ENCODE measurements around the gene EBF3. TPM values are rescaled to one million over a fixed set of nuclear protein-coding genes. Genes with fewer than 3 reads are reported as not detected.

Gene EBF3
- total RNA-seq, 1 donor from 2014 or later: not detected

DNA sequence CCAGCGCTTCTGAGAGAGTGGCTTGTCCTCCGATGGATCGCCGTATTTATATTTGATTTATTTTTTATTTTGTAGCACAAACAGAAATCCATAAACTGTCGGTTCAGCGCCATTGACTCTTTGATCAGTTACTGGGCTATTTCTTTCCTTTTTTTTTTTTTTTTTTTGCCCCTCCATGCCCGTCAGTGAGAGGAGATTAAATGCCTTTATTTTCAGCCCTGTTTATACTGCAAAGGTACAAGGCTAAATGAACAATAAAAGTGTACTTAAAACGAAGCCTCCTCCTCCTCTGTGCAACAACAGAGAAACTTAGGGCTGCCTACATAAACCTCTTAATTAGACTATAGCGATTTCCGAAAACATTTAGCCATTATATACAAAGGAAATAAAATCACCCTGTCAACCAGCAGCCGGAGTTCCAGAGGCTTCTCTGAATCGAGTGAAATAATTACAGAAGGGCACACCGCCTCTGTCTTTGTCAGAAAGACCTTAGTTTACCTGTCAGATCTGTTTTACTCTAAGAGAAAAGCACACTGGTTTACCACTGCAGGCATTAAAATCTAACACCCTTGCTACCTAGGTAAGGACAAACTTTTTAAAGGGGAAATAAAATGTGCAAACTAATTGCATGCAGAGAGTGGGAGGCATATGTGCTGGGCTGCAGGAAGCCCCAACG, 3.5 kb downstream of the EBF3 start:
- DNase-seq (ENCODE audit: low spot score): no peak
- ATAC-seq: no peak

DNA sequence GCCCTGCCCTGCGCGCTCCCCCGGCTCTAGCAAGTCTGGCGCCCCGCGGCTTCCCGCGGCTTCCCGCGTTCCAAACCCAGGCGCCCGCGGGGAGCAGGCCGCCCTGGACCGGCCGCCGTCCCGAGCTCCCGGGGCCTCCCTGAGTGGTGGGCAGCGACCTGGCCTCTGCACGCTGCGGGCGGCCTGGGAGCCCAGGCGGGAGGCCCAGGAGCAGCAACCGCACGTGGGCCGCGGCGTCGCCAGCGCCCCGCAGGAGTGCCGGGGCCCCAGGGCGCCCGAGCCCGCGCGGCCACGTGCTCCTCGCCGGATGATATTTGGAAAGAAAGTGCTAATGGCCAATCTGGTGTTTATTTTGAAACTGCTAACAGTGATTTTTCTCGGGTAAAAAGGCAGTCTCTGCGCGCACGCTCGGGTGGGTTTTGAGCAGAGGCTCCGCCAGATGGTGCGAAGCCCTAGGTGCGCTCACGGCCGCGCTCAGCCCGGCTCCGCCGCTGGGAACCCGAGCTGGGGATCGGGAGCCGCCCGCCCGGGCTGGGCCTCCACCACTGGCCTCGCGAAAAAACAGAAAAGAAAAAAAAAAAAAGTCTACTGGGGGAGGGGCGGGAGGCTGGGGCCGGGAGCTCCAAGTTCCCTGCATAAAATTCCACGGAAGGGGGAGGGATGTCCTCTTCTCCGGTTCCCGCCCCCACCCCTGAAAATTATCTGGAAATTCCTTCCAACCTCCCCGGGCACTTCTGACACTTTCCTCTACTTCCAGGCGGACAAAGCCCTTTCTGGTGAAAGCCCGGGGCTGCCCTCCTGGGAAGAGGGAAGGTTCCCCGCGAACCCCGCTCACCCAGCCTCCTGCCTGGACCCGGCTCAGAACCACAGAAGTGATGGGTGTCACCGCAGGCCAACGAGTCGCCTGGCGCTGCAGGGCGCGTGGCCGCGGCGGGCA, 4.3 kb downstream of the EBF3 start:
- ATAC-seq: no peak
- no peak for DNase-seq (ENCODE audit: low spot score)

DNA sequence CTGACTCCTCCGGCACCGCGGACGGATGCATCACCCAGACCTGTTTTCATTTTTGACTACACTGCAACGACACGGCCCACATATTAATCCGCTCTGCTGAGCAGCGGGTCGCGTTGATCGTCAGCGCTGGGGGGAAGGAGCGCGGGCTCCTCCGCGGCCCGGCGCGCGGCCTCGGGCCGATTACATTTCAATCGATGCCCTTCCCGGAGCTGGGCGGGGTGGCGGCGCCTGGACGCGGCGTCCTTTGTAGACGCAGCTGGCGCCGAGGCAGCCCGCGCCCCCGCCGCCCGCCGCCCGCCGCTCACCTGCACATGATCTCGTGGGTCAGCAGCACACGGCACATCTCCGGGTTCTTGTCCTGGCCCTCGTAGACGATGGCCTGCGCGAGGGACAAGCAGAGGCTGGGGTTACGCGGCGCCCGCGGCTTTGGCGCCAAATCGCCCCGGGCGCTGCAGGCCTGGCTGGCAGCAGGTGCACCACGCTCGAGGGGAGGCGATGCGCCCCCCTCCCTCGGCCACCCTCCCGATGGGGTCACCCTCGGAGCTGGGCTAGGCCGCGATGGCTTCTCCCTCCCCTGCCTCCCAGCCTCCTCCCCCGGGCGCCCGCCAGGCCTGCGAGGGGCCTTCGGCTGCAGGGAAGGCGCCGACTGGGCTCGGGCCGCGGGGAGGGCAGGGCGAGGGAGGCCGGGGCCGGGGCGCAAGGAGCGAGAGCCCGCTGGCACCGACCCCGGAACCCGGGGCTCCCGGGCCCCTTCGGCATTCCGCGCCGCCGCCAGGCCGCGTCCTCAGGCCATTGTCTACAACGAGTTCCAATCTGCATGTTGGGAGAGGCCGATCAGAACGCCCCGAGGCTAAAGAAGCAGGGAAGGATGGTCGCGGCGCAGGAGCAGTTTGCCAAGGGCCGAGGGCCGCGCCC, 5.2 kb downstream of the EBF3 start:
- no peak for ATAC-seq

DNA sequence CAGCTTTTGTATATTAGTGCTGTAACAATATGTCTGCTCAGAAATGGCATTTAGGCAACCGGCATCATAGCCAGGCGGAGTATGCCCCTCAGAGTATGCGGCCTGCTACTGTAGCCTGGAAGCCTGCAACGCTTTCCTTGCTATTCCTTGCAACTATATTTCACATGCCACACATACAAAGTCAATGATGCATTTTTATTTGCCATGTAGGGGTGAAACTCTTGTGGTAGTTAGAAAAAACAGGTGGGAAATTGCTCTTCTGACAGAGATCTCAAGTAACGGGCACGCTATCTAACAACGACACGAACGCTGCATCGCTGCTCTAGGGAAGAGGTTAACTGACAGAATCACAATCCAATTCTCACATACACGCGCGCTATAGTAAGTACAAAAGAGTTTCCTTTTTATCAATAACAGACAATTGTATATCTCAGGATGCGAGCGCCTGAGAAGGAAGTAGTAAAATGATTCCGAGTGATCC, 5.9 kb downstream of the EBF3 start:
- DNase-seq (ENCODE audit: low spot score): no peak
- no peak for ATAC-seq

More for the DNA sequence above, 5.2 kb downstream of the EBF3 start:
- DNase-seq (ENCODE audit: low spot score): no peak

DNA sequence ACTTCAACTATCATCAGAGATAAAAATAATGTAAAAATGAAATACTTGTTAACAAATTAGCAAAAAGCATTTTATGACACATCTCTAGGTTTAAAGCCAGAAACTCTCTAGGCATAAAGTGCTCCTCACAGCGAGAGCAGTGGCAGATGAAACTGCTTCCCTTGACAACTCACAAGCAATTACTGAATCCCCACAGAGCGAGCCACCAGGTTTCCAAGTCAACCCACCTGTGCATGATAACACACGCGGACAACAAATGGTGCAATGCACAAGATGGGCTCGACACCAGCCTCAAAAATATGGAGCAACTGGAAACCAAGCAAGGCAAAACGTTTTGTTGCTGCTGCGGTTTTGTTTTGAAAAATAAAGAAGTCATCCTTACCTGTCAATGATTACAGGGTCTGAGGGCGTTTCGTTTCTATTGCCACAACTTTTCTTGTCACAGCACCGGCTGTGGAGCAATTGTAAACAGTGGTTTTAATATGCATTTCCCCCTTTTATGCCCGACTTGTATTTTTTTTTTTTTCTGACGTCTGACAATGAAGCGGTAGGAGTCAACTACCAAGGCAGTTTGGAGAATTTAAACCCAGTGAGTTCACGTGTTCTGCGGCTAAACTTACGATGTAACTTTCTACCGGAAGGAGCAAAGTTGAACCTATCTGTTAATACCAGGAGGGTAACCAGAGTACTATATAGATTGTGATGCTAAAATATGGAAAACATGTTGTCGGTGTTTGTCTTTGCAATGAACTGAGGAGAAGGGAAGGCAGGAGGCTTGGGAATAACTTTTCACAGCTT, 7.0 kb downstream of the EBF3 start:
- DNase-seq (ENCODE audit: low spot score): no peak
- no peak for ATAC-seq

DNA sequence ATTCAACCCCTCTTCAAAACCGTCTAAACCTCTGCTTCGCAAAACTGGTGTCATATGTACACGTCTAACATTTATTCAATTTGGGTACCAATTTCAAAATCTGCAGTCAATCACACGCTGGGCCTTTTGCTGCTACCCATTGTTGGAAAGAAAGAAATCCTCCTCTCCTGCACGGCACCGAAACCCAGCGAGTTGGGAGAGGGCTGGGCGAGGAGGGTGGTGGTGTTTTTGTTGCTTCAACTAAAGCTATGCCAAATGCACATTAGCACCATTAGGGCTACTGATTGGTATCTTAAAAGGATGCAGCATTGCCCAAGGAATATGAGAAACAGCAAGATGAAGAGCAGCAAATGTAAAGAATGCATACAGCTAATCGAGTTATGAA, 7.8 kb downstream of the EBF3 start:
- ATAC-seq (no peak), DNase-seq (ENCODE audit: low spot score) (no peak)

DNA sequence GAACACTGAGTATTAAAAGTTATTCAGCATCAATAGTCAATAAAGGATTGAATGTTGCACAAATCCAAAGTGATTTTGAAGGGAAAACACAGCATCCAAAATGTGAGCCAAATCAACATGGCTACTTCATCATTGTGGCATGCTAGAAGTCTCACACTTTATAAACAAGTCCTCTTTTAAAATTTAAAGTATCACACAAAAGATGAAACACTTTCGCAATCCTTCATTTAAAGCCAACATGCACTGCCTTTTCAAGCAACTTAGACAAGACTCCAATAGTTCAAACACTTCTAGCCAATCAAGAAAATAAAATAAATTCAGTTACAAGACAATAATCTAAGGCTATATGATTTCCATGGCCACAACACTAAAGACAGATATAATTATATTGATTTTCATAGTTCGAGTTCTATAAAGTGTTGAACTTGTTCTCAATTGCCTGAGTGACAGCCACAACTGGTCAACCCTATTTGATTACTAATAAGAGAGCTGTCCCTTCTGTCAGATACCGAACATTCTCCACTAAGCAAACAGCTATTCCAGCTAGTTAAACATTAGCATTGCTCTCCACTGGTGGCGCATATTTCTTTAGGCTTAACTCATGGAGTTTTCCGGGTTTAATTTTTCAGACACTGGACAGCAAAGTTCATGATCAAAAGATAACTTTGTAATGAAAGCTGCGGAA, 8.3 kb downstream of the EBF3 start:
- DNase-seq (ENCODE audit: low spot score): no peak
- ATAC-seq: peak; percentile 65

DNA sequence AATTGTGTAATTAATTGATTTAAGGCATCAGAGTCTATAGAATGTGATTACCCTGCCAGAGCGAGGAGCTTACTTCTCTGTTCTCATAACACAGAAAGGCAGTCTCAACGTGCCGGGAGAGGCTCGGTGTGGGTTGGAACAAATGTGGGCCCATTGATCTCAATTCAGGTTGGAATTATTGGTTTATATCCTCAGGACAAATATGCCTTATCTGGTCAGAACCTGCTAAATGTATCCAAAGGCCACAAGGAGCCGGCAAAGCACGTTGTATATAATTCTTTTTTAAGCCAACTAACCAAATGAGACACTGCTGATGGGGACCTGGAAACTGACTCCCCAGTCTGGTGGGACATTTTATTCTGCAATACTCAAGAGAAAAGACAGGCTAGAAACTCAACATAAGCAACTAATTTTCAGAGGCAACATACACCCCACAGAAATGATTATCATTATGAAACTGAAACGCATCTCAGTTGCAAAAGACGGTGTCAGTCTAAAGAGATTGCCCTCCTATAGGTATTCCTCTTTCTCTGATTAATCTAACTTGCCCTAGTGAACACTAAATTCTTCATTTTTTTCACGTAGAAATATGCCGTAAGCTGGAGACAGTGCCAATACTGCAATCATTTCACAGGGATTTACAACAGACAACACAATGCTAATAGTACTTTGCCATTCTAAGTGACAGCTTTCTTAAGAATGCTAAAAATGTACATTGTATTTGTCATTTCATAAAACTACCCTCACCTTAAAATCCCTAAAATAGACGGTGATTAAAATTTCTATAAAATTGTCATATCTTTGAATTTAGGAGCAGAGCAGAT, 9.4 kb downstream of the EBF3 start:
- ATAC-seq (no peak), DNase-seq (ENCODE audit: low spot score) (no peak)

DNA sequence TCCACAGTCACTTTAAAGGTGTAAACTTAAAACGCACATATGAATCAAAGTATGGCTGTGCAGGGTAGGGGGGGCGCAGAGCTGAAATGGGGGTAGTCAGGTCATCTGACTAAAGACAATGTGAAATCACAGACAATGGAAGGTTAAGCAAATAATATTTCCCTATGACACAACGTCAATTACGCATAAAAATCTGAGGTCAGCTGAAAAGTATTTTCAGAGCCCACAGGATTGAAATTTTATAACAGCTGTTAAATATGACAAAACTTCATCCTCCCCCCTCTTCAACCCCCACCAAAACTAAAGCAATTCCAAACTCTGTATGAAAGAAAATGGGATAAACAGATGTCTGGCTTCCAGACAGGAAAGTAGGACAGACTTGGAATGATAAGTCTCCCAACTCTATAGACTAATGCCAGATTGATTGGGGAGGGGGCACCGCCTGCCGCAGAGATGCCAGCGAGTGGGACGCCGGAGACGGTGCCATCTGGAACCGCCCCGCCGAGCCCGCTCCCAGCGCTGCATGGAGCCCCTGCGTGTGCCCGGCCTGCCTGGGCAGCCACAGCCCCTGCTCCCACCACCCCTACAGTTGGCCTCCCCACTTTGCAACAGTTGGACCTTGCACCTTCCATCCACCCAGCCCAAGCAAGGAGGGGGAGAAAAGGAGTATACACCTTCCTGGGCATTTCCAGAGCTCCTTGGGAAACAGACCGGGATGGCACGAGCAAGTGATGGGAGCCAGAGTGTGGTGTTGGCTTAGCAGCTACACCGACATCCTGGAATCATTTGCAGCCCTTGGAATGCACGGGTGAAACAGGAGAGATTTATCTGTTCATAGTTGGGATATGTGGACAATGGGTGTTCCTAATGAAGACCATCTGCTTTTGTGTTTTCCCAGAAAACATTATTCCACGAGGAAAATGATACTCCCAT, 10.7 kb downstream of the EBF3 start:
- DNase-seq (ENCODE audit: low spot score) (no peak), ATAC-seq (no peak)

DNA sequence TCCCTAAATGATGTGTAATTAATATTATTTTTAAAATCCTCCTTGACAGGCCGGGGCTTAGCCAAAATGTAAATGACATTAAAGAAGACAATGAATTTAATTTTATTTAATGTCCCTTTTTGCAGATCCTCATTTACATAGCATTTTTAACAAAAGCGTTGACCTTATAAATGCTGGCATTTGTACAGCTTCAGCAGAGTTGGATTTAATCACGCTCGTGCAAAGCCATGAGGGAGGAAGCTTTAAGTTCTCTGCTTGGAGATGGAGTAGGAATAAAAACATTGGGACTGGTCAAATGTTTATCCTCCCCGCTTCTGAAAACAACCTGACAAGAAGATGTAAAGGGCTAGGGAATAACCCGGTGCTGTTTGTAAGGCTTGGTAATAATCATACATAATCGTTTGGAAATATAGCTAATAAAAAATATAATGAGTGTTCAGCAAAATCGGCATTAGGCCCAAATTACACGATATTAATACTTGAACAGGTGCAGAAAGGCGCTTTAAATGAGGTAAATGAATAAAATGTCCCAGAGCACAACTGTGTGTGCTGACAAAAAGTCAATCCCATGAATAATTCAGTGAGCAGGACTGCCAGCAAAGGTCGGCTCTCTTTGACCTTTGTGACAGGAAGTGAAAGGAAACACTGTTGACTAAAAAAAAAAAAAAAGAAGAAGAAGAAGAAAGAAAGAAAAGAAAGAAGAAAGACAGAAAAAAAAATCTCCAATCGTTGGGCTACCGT, 11.5 kb downstream of the EBF3 start:
- DNase-seq (ENCODE audit: low spot score) (no peak), ATAC-seq (no peak)

DNA sequence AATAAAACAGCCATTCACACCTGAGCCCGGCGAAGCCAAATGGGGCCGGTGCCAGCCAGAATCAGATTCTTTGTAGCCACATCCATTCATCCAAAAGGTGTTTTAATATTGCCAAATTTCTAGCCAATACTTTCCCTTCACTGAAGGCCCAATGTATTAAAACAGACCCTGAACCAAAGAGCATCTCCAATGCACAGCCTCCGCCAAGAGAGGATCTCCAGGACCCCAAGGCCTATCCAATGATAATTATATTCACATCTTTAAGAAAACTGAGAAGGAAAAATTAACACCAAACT, 12.2 kb downstream of the EBF3 start:
- no peak for DNase-seq (ENCODE audit: low spot score)
- no peak for ATAC-seq

DNA sequence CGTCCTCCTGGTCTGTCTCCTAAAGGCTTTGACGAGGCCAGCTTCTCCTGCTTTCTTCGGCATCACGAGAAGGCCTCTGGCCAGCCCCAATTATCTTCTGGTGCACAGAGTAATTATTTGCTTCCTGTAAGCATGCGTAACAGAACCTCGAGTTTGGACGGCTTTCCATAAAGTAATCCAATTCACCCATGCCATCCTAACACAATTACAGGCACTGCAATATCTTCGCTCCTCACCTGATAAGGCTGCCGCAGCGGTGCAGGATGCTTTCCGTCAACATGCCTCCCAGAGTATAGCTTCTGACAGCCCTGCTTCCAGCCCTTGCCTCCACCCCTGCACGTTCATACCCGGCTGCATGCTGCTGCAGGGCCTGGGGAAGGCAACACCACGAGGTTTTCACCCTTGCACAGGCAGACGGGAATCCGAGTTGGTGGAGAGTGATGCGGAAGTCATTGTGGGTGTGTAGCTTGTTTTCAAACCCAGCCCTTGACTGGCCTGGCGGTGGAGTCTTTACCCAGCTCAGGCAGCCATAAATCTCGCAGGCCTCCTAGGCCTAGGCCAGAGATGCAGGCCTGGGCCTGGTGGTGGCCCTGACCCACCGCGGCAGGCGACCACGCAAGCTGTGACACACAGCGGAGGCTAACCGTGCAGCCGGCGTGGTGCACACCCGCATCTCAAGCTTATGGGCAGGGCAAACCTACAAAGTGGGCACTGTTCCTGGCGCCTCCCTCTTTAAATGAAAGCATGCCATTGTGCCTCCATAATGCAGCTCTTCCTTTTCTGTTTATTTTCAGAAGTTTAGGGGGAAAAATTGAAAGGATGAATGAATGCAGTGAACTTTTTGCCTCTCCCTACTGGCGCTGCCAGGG, 12.7 kb downstream of the EBF3 start:
- no peak for ATAC-seq

DNA sequence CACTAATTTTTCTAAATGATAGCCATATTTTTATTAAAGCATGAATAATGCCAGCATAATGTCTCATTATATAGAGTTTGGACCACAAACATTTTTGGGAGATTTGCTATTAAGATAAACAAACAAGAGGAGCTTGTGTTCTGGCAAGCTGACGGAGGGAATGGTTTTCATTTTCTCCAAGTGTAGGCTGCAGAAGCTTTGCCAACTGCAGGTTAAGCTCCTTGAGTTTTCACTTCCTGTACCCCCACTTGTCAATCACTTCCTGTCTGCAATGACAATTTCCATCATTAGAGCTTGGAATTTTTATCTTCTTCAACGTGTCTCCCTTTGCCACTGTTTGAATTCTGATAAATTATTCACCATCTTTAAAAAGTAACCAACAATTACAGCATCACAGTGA, 13.4 kb downstream of the EBF3 start:
- ATAC-seq: no peak
- no peak for DNase-seq (ENCODE audit: low spot score)

More for the DNA sequence above, 12.7 kb downstream of the EBF3 start:
- no peak for DNase-seq (ENCODE audit: low spot score)

DNA sequence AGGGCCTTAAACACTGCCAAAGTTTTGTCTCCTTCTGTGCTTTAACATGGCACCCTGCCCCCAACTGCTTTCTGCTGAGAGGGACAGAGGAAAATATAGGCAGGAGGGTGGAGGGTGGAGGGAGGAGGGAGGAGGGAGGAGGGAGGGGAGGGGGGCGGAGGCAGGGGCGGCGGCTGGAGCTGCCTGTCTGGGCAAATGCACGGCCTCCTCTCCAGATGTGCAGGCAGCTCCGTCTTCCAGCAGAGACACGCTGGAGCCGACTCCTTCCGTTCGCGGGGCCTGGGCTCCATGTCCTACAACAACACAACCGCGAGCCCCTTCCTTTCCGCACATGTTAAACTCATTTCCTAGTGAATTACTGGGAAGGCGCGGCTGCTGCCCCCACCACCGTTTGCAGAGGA, 14.2 kb downstream of the EBF3 start:
- no peak for ATAC-seq

DNA sequence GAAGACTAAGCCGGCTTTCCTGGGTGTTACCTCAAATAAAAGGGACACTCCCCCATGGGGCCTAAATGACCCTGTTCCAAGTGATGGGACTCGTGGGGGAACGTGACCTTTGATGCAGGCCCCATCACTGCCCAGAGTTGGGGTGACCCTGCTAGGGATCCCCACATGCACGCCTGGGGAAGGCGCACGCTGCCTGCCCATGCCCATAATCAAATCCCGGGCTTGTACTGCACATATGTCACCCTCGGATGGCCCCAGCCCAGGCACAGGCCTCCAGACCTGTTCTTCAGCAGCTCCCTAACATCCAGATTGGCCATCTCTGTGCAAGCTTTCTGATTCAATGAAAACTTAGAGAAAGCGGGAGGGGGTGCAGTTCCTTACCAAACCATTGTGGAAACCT, 14.7 kb downstream of the EBF3 start:
- ATAC-seq (no peak), DNase-seq (ENCODE audit: low spot score) (no peak)

More for the DNA sequence above, 14.2 kb downstream of the EBF3 start:
- DNase-seq (ENCODE audit: low spot score): no peak

DNA sequence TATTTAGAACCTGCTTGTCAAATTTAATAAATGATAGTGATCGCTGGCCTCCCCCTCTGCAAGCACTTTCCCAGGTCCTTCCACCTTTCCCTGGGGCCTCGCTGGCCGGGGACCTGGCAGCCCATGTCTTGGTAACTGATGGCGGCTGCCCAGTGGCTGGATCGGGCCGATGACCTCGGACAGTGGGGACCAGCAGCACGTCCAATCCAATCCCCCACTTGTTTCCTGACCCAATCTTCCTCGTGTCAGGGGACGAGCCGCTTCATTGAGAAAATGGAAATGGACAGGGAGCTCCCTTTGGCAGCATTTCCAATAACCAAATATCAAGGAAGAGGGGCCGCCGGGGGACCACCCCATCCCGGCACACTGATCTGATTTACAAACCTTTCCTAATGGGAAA, 17.2 kb downstream of the EBF3 start:
- ATAC-seq (no peak), DNase-seq (ENCODE audit: low spot score) (no peak)

All from left lobe of liver (tissue), 2 donors.